Measurements from ENCODE around the gene MCL1.
"Not testable (repeated sequence)": the region's sequence is repeated elsewhere in the genome, so short reads cannot be mapped to it uniquely, and the experiment has no call there.

The MCL1 gene

GRCh38 chr1:150602372-150602771, 23.0 kb upstream of the MCL1 start:
- DNase-seq (ENCODE audit: low spot score), result not testable (repeated sequence)

- DNase-seq (ENCODE audit: low spot score), result no peak
Measured at GRCh38 chr1:150601540-150601939, 22.1 kb upstream of the MCL1 start.

GRCh38 chr1:150598346-150598745, 18.9 kb upstream of the MCL1 start:
- not testable (repeated sequence) for DNase-seq (ENCODE audit: low spot score)

- no peak for DNase-seq (ENCODE audit: low spot score)
Measured at GRCh38 chr1:150596976-150597375, 17.6 kb upstream of the MCL1 start.

- DNase-seq (ENCODE audit: low spot score), result no peak
Measured at GRCh38 chr1:150596095-150596892, 16.9 kb upstream of the MCL1 start.

- DNase-seq (ENCODE audit: low spot score), result no peak
Measured at GRCh38 chr1:150582371-150582770, 3.0 kb upstream of the MCL1 start.

- DNase-seq (ENCODE audit: low spot score), result not testable (repeated sequence)
Measured at GRCh38 chr1:150581962-150582361, 2.6 kb upstream of the MCL1 start.

GRCh38 chr1:150581437-150581836, 2.0 kb upstream of the MCL1 start:
- not testable (repeated sequence) for DNase-seq (ENCODE audit: low spot score)

- DNase-seq (ENCODE audit: low spot score), result not testable (repeated sequence)
Measured at GRCh38 chr1:150580966-150581365, 1.6 kb upstream of the MCL1 start.

- DNase-seq (ENCODE audit: low spot score), result no peak
Measured at GRCh38 chr1:150579945-150580642, 684 bp upstream of the MCL1 start.

- peak; percentile 60 for DNase-seq (ENCODE audit: low spot score)
Measured at GRCh38 chr1:150578272-150579109, 919 bp downstream of the MCL1 start.

GRCh38 chr1:150577557-150578271, 1.7 kb downstream of the MCL1 start:
- no peak for DNase-seq (ENCODE audit: low spot score)

GRCh38 chr1:150576794-150577556, 2.4 kb downstream of the MCL1 start:
- no peak for DNase-seq (ENCODE audit: low spot score)

GRCh38 chr1:150576367-150576711, 3.1 kb downstream of the MCL1 start:
- no peak for DNase-seq (ENCODE audit: low spot score)

GRCh38 chr1:150575518-150576366, 3.7 kb downstream of the MCL1 start:
- no peak for DNase-seq (ENCODE audit: low spot score)

- DNase-seq (ENCODE audit: low spot score), result no peak
Measured at GRCh38 chr1:150575072-150575489, 4.3 kb downstream of the MCL1 start.

- DNase-seq (ENCODE audit: low spot score), result no peak
Measured at GRCh38 chr1:150574260-150575071, 4.9 kb downstream of the MCL1 start.

- DNase-seq (ENCODE audit: low spot score), result not testable (repeated sequence)
Measured at GRCh38 chr1:150573648-150574071, 5.8 kb downstream of the MCL1 start.

GRCh38 chr1:150572918-150573647, 6.3 kb downstream of the MCL1 start:
- no peak for DNase-seq (ENCODE audit: low spot score)
